Stimulated activated CD4-positive, alpha-beta T cell treated with anti-CD3 and anti-CD28 coated beads, Interleukin-2, amount 100 ng/mL, for 24 hours (primary cell): ENCODE data around the gene TRIM17.

Experiments used
- DNase-seq, 2 donors: peaks; one replicate each; pipeline ENCODE4 v3.0.0-alpha.2; 2020

Gene TRIM17

DNA sequence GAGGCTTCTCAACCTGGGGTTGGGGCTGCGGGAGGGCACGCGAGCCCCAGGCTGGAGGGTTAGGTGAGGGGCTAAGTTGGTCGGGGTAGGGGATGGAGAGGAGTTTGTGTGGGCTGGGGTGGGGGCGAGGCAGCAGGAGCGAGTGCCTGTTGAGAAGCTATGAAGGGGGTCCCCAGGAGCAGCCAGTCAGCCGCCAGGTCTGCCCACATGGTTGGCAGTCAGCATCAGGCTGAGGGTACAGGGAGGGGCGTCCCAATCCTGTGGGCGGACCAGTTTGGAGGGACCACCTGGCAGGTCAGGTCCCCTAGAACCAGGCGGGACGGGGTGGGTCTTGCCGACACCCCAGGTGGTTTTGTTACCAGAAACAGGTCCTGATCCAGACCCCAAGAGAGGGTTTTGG is 400 bp upstream of the TRIM17 start:
- no peak for DNase-seq

- DNase-seq = peak in 1 of 2 donors; percentile 17
Observed at GRCh38 chr1:228415853-228416216, 826 bp downstream of the TRIM17 start.

GRCh38 chr1:228415221-228415620 is 1.4 kb downstream of the TRIM17 start:
- DNase-seq = no peak

- no peak for DNase-seq
Observed at GRCh38 chr1:228414511-228415211, 2.0 kb downstream of the TRIM17 start.

- DNase-seq = no peak
Observed at GRCh38 chr1:228413241-228414010, 3.2 kb downstream of the TRIM17 start.

GRCh38 chr1:228411548-228412430 is 4.9 kb downstream of the TRIM17 start:
- DNase-seq = no peak

DNA sequence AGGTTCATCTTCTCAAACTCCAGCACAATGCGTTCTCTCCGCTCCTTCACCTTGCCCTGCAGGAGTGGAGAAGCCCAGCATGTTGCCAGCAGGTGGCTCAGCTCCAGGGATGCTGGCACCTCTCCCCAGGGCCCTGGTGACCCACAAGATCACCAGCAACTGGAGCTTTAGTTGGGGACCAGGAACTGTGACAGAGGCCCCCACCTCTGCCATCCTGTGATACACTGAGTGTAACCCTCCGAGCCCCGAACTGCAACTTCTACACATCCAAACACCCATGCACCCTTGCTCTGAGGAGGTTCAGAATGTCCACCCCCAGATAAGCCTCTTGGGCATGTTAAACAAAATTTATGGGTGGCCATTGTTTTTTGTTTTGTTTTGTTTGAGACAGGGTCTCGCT is 5.5 kb downstream of the TRIM17 start:
- DNase-seq = no peak

GRCh38 chr1:228410671-228411070 is 6.0 kb downstream of the TRIM17 start:
- DNase-seq = no peak

GRCh38 chr1:228410015-228410414 is 6.6 kb downstream of the TRIM17 start:
- no peak for DNase-seq

- no peak for DNase-seq
Observed at GRCh38 chr1:228408869-228409805, 7.5 kb downstream of the TRIM17 start.

- no peak for DNase-seq
Observed at GRCh38 chr1:228408041-228408868, 8.4 kb downstream of the TRIM17 start.

DNA sequence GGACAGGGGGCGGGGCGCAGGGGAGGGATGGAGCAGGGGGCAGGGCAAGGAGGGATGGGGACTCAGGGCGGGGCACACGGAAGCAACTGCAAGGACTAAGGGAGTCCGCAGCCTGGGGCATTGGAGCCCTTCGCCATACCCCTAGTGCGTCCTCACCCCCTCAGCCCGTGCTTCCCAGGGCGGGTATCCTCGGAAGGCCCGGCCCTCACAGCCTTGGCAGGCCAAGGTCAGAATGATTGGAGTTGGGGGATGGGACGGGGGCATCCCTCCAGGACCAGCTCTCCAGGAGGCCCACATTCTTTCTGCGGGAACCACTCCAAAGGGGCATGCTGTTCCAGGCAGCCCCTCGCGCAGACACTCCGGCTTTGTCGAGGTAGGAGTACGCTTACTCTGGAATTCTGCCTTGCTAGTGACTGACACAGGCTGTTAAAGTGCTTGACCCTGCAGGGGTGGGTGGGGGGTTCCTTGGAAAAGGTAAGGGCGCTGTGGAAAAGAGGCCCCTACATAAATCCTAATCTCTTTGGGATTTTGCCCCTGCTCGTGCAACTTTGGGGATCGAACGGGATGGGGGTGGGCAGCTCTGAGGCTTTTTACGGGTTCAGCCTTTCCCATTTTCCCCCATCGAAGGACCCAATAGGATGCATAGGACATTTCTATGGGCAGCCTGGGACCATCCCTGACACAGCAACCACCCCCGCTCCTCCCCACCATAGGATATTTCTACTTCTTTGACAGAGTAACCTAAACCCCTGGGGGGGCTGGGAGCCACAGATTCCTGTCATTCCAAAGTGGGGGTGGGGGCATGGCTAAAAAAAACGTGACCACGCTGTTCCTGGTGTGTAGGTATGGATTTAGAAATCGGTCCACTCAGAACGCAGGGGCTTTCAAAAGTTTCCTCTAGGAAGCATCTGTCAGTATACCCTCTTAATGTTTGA is 9.3 kb downstream of the TRIM17 start:
- no peak for DNase-seq

- DNase-seq = no peak
Observed at GRCh38 chr1:228405979-228406228, 10.8 kb downstream of the TRIM17 start.

- DNase-seq = no peak
Observed at GRCh38 chr1:228405200-228405978, 11.3 kb downstream of the TRIM17 start.

- DNase-seq = no peak
Observed at GRCh38 chr1:228404107-228404720, 12.4 kb downstream of the TRIM17 start.

- DNase-seq = no peak
Observed at GRCh38 chr1:228403231-228403631, 13.4 kb downstream of the TRIM17 start.

- no peak for DNase-seq
Observed at GRCh38 chr1:228402641-228403025, 14.0 kb downstream of the TRIM17 start.

DNA sequence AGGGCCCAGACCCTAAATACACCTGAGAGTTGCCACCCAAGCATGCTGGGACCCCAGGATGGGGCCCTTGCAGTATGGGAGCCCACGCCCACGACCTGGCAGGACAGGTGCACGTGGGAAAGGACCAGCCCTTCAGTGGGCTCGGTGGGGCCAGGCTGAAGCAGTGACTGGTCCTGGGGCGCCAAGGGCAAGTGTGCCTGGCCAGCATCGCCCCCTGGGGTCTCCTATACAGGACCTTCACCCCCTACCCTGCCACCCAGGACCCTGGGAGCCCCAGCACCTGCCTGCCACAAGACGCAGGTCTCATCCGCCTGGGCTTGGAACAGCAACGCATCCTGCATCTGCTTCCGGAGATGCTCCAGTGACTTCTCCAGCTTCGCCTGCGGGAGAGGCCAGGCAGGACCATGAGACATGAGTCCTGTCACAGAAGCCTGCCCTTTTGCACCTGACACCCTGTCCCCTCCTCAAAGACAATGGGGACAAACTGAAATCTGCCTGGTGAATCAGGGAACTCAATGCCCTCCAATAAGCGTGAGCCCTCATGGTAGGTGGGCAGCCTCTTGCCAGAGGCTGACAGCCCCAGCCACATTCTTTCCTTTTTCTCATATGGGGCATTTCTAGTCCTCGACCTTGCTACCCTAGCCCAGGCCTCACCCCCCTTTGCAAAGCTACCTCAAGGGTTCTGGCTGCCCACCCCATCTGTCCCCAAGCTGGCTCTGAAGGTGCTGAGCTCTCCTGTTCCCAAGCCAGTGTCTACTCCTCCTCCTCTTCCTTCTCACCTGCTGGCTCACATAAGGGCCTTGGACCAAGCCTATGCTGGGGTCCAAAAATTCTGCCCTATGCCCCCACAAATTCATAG is 14.7 kb downstream of the TRIM17 start:
- no peak for DNase-seq
